Hair follicular keratinocyte (primary cell): ENCODE results near the gene PATE3. TPM values are rescaled to one million over a fixed set of nuclear protein-coding genes. Genes with fewer than 3 reads are reported as not detected.

Experiments used
- total RNA-seq: library from RNA; depleted of rRNA; stranded (reverse); fragments of >200 nt; gene quantifications from 2 replicates; pipeline ENCODE4 v1.2.3, GENCODE V29; 2015

PATE3 gene
- not detected in 2 replicates for total RNA-seq

GRCh38 chr11:125787827-125788226 lies at the start of gene PATE3:
PATE3 (plus strand) TSS chr11:125788127; CDS start chr11:125788152, 25 bp downstream.

DNA sequence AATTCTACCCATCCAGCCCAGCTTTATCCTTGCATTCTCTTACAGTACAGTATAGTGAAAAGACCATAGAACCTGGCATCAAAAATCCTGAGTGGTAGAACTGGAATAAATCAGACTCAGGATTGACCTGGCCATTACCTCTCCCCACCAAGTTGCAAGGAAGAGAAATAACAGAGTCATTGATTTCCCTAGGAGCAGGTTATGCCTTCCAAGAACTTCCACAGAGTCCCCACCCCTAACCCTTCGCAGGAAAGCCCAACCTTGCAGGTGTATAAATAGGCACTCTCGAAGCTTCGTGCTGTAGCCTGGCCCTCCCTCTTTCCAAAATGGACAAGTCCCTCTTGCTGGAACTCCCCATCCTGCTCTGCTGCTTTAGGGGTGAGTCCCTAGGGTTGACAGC lies 41.9 kb upstream of the PATE3 start, which contains the start of gene PATE1:
Gene PATE1 (plus strand): TSS at position 301 of the 400 bp plus-strand sequence. CDS start 26 bp downstream, at position 327.

DNA sequence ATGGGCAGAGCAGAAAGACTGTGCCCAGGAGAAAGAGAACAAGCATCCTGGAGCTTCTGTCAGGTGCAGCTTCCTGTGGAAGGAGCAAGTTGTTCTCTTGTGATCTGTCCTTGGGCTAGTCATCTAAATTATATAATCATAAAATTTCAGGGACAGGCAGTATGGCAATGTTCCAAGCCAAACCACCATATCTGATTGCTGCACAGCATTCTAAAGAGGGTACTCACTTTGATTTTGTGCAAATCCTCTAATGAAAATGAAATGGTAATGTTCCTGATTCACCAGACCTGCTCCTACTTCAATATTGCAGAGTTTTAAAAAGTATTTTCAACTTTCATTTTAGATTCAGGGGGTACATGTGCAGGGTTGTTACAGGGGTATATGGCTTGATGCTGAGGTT lies 9.2 kb upstream of the PATE3 start, which contains the start of gene PATE2:
Gene PATE2 (minus strand): TSS at position 101 of the 400 bp plus-strand sequence. CDS start 55 bp downstream, at position 46.

GRCh38 chr11:125833016-125833415 lies 45.1 kb downstream of the PATE3 start, which contains the start of gene PATE4:
PATE4 (plus strand) TSS chr11:125833316; CDS start chr11:125833360, 44 bp downstream.

Other genes with a start within 250 kb of the PATE3 start
- gene EI24, start 218.7 kb upstream of the PATE3 start, total RNA-seq = 195 and 230 TPM in 2 replicates
- gene STT3A, start 195.3 kb upstream of the PATE3 start, total RNA-seq = 169 and 180 TPM in 2 replicates
- gene CHEK1, start 163.0 kb upstream of the PATE3 start, total RNA-seq = 27.3 and 33.3 TPM in 2 replicates
- 0.11 TPM in 1 of 2 replicates, not detected in the other for gene ACRV1, start 107.3 kb upstream of the PATE3 start, total RNA-seq
- gene PATE1, start 41.8 kb upstream of the PATE3 start, total RNA-seq = not detected in 2 replicates
- gene PATE2, start 9.3 kb upstream of the PATE3 start, total RNA-seq = not detected in 2 replicates
- not detected in 2 replicates for gene PATE4, start 45.2 kb downstream of the PATE3 start, total RNA-seq
- gene HYLS1, start 99.5 kb downstream of the PATE3 start, total RNA-seq = 4.1 and 8.2 TPM in 2 replicates
- gene PUS3, start 115.1 kb downstream of the PATE3 start, total RNA-seq = 14.2 and 18.7 TPM in 2 replicates
- gene DDX25, start 116.4 kb downstream of the PATE3 start, total RNA-seq = 0.62 TPM in 1 of 2 replicates, not detected in the other
- not detected in 2 replicates for gene VSIG10L2, start 157.9 kb downstream of the PATE3 start, total RNA-seq